HCT116 (cell line): Measurements from ENCODE around the gene TEKTIP1.

Source experiments
- CEBPB ChIP-seq: IDR thresholded peaks from 2 replicates; pipeline ENCODE4 v1.6.1; 2012; ENCODE audit warnings: low read depth
- EZH2phosphoT487 ChIP-seq: fragments of 200-600 bp; IDR thresholded peaks from 2 replicates; pipeline ENCODE4 v1.6.1; 2018; ENCODE audit warnings: antibody characterized with exemption, borderline replicate concordance
- POLR2A ChIP-seq: IDR thresholded peaks from 2 replicates; pipeline ENCODE4 v1.7.0; 2011; ENCODE audit warnings: borderline replicate concordance; ENCODE audit not compliant: insufficient read depth, insufficient read length; ENCODE audit errors: extremely low read depth
- POLR2AphosphoS5 ChIP-seq: IDR thresholded peaks from 2 replicates; pipeline ENCODE4 v1.6.1; 2011; ENCODE audit warnings: mild to moderate bottlenecking, low read depth, low read length, moderate library complexity
- TF ChIP-seq, protein P1 (sequence below), 3 experiments: fragments of 200-600 bp in 1 of 3; sonication (generic) in 1 of 3; IDR thresholded peaks in 2 of 3; conservative IDR thresholded peaks in 1 of 3; 2 replicates each; pipeline ENCODE4 v1.5.1; 2012 to 2017; ENCODE audit warnings: low read depth in 2 of 3, low read length in 2 of 3, antibody characterized with exemption in 1 of 3, borderline replicate concordance in 1 of 3, control low read depth in 1 of 3, mild to moderate bottlenecking in 1 of 3, mixed read lengths in 1 of 3, mixed run types in 1 of 3, moderate library complexity in 1 of 3; ENCODE audit not compliant: insufficient read depth in 1 of 3

DNA sequence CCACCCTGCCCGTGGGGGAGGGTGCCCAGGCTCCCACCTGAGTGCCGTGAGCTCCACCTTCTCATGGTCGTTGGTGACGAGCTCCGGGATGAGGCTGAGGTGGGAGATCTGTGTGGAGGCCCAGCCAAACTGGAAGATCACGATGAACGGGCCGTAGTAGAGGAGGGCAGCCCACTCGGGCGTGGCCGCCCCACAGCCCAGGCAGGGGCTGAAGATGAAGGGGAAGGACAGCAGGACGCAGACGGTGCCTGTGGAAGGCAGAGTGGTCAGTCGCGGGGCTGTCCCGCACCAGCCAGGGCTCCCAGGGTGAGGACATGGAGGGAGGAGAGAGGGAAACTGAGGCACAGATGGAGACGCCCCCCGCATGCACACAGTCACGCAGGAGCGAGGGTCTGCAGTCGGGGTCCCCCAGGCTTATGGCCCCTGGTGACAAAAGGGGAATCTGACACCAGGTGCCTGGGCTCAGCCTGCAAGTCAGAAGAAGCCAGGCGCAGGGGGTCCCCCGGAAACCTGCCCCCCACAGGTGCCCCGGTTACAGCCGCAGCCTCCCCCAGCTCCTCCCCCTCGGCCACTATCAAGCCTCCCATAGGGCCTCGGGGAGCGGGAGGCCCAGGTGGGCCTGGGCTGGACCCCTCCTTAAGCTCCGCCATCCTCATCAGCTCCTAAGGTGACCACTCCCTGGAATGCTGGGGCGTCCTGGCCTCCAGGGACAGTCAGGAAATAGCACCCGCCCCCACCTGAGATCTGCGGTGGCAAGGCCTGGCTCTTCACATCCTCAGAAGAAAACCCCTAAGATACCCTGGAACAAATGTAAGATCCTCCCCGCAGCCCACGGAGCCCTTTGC lies 12.2 kb downstream of the TEKTIP1 start:
- no peak for TF ChIP-seq CEBPB
- TF ChIP-seq, protein P1, sequence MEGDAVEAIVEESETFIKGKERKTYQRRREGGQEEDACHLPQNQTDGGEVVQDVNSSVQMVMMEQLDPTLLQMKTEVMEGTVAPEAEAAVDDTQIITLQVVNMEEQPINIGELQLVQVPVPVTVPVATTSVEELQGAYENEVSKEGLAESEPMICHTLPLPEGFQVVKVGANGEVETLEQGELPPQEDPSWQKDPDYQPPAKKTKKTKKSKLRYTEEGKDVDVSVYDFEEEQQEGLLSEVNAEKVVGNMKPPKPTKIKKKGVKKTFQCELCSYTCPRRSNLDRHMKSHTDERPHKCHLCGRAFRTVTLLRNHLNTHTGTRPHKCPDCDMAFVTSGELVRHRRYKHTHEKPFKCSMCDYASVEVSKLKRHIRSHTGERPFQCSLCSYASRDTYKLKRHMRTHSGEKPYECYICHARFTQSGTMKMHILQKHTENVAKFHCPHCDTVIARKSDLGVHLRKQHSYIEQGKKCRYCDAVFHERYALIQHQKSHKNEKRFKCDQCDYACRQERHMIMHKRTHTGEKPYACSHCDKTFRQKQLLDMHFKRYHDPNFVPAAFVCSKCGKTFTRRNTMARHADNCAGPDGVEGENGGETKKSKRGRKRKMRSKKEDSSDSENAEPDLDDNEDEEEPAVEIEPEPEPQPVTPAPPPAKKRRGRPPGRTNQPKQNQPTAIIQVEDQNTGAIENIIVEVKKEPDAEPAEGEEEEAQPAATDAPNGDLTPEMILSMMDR (IDR thresholded peaks at IDR 0.05 in 2 of 3, conservative IDR thresholded peaks at IDR 0.05 in 1 of 3; ENCODE audit: borderline replicate concordance in 1 of 3, insufficient read depth in 1 of 3, low read depth in 2 of 3, low read length in 2 of 3) = no peak
- no peak for TF ChIP-seq POLR2AphosphoS5
- no peak for TF ChIP-seq EZH2phosphoT487
- TF ChIP-seq POLR2A = no peak
